ENCODE results near the gene SIPA1.
"Not testable (repeated sequence)": the region's sequence is repeated elsewhere in the genome, so short reads cannot be mapped to it uniquely, and the experiment has no call there.

SIPA1 gene

GRCh38 chr11:65623852-65624616 lies 13.9 kb upstream of the SIPA1 start:
- no peak for DNase-seq (ENCODE audit: low read depth)

DNA sequence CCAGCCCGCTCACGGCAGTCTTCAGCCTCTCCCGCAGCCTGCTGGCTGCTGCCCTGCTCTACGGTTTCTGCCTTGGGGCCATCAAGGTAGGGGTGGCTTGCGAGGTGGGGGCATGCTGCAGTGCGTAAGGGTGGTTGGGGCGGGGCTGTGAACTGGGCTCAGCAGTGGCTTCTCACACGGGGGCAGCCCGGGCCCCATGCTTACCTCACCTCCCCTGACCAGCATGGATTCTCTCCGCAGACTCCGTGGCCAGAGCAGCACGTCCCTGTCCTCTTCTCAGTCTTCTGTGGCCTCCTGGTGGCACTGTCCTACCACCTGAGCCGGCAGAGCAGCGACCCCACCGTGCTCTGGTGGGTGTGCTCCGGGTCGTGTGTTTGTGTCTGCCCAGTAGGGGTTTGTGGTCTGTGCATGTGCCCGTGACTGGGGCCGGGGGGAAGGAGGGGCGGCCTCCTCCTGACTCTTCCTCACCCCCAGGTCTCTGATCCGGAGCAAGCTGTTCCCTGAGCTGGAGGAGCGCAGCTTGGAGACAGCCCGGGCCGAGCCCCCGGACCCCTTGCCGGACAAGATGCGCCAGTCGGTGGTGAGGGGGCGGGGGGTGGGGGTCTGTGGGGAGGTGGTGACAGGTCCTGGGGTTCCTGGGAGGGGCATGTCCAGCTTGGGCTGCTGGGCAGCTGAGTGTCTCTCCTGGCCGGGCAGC lies 12.8 kb upstream of the SIPA1 start:
- no peak for DNase-seq (ENCODE audit: low read depth)

DNA sequence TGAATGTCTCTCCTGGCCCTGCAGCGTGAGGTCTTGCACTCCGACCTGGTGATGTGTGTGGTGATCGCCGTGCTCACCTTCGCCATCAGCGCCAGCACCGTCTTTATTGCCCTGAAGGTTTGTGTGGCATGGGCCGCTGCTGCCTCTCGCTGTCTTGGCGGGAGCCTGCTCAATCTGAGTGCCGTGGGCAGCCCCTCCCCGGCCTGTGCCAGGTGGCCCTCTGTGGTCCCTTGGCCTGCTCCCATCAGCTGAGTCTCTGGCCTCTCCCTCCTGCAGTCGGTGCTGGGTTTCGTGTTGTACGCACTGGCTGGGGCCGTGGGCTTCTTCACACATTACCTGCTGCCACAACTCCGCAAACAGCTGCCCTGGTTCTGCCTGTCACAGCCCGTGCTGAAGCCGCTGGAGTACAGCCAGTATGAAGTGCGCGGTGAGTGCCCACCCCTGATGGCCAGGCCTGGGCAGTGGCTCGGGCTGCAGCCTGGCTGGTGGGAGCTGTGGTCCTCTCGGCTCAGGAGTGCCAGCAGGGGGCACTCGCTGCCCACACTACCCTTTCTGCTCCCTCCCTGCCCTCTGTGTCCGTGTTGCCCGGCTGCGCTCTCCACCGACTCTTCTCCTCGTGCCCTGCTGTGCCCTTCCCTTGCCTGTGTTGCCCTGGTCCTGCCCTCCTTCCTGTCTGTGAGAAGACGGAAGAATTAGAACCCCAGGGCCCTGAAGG lies 12.1 kb upstream of the SIPA1 start:
- peak; percentile 57 for DNase-seq (ENCODE audit: low read depth)

DNA sequence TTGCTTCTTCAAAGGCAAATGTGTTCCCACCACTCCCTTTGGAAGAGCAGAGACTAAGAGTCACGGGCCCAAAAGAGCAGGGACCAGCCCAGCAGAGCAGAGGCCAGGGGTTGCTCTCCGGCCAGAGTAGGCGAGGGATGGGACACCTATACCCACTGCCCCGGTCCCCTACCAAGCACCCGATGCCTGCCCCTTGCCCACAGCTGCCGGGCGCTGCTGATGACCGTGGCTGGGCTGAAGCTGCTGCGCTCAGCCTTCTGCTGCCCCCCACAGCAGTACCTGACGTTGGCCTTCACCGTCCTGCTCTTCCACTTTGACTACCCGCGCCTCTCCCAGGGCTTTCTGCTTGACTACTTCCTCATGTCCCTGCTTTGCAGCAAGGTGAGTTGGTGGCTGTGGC lies 10.7 kb upstream of the SIPA1 start:
- DNase-seq (ENCODE audit: low read depth) = no peak

- no peak for DNase-seq (ENCODE audit: low read depth)
These were observed 8.3 kb upstream of the SIPA1 start for GRCh38 chr11:65629579-65629978.

- DNase-seq (ENCODE audit: low read depth) = no peak
These were observed 7.7 kb upstream of the SIPA1 start for GRCh38 chr11:65630215-65630614.

DNA sequence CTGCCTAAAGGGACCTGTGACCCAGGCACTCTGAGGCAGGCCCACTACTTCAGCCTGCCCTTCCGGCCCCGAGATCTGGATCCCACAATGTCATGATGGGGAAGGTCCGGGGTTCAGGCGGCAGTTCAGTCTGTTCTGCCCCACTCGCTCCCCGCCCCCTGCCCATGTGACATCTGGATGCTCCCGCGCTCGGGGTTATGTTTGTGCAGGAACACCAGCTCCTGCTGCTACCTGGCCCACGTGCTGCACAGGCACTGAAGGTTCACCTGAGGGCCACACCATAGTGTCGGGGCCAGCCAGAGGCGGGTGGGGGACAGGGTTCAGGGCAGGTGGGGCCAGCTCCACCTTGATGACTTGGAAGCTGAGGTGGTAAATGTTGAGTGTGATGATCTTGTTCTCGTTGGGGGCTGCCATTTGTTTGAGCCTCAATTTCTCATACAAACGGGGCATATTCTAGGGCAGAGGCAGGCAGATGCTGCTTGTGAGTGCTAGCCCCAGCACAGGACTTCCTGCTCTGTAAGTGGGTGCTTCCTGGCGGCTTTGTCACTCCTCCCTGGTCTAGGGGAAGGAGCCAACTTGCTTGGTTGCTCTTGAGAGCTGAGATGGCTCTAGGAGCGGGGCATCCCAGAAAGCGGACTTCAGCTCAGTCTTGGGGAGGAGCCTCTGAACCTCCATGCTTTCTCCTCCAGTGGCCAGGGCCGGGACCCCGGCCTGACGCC lies 4.4 kb upstream of the SIPA1 start:
- DNase-seq (ENCODE audit: low read depth) = no peak

GRCh38 chr11:65634109-65634436 lies 3.8 kb upstream of the SIPA1 start:
- DNase-seq (ENCODE audit: low read depth) = no peak

GRCh38 chr11:65634440-65634839 lies 3.5 kb upstream of the SIPA1 start:
- no peak for DNase-seq (ENCODE audit: low read depth)

- no peak for DNase-seq (ENCODE audit: low read depth)
These were observed 2.8 kb upstream of the SIPA1 start for GRCh38 chr11:65634905-65635731.

- DNase-seq (ENCODE audit: low read depth) = no peak
These were observed 1.5 kb upstream of the SIPA1 start for GRCh38 chr11:65636108-65637031.

GRCh38 chr11:65637032-65637557 lies 806 bp upstream of the SIPA1 start:
- no peak for DNase-seq (ENCODE audit: low read depth)

DNA sequence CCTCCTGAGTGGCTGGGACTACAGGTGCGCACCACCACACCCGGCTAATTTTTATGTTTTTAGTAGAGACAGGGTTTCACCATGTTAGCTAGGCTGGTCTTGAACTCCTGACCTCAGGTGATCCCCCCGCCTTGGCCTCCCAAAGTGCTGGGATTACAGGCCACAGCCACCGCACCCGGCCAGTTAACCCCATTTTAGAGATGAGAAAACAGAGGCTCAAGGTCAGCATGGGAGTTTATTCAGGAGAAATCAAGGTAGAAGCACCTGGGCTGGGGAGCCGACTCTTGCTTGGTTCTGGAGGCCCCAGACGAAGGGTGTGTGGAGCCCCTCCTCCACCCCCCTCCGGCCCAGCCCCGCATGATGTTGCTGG lies 1.3 kb downstream of the SIPA1 start:
- DNase-seq (ENCODE audit: low read depth) = not testable (repeated sequence)

GRCh38 chr11:65639623-65640482 lies 2.0 kb downstream of the SIPA1 start:
- DNase-seq (ENCODE audit: low read depth) = peak; percentile 17

DNA sequence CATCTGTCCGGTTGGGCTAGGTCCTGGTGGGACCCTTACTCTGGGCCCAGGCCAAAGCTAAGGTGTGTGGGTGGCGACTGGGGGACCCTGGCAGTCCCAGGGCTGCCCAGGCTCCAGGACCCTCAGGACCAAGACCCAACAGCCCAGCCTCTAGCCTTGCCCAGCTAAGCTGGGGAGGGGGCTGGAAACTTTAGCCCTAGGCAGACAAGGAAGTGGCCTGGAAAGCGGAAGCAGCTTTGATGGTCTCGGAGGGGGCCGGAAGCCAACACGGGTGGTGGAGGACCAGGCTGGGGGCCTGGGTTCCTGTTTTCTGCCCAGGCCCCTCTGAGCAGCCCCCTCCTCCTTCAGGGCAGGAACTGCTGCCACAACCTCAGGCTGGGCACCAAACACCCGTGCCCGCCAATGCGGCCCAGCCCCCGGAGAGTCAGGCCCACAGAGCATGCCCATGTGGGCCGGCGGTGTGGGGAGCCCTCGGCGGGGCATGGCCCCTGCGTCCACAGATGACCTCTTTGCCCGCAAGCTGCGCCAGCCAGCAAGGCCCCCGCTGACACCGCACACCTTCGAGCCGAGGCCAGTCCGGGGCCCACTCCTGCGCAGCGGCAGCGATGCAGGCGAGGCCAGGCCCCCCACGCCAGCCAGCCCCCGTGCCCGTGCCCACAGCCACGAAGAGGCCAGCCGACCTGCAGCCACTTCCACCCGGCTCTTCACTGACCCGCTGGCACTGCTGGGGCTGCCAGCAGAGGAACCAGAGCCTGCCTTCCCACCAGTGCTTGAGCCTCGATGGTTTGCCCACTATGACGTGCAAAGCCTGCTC lies 2.8 kb downstream of the SIPA1 start:
- DNase-seq (ENCODE audit: low read depth) = no peak

DNA sequence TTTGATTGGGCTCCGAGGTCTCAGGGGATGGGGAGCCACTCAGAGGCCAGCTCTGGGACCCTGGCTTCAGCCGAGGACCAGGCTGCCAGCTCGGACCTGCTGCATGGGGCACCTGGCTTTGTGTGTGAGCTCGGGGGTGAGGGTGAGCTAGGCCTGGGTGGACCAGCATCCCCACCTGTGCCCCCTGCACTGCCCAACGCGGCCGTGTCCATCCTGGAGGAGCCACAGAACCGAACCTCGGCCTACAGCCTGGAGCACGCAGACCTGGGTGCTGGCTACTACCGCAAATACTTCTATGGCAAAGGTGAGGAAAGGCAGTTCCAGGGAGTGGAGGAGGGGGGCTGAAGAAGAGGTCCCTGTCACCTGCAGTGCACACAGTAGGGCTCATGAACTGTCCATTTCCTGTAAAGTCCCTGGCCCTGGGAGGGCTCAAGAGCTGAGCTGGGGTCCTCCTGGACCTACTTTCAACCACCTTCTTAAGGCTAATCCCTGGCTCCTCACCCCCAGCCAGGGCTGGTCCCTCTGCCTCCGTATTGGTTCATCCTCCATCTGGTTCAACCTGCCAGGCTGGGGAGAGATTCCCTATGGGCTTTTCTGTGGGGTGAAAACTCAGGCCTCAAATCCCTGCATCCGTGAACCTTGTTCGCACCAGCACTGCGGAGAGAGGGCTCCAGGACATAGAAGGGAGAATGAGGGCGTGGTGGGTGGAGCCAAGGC lies 3.6 kb downstream of the SIPA1 start:
- no peak for DNase-seq (ENCODE audit: low read depth)

GRCh38 chr11:65642014-65642671 lies 4.2 kb downstream of the SIPA1 start:
- no peak for DNase-seq (ENCODE audit: low read depth)

Data from EH (cell line).